ENCODE results near the gene TRAF2.

- TF ChIP-seq, protein P1, sequence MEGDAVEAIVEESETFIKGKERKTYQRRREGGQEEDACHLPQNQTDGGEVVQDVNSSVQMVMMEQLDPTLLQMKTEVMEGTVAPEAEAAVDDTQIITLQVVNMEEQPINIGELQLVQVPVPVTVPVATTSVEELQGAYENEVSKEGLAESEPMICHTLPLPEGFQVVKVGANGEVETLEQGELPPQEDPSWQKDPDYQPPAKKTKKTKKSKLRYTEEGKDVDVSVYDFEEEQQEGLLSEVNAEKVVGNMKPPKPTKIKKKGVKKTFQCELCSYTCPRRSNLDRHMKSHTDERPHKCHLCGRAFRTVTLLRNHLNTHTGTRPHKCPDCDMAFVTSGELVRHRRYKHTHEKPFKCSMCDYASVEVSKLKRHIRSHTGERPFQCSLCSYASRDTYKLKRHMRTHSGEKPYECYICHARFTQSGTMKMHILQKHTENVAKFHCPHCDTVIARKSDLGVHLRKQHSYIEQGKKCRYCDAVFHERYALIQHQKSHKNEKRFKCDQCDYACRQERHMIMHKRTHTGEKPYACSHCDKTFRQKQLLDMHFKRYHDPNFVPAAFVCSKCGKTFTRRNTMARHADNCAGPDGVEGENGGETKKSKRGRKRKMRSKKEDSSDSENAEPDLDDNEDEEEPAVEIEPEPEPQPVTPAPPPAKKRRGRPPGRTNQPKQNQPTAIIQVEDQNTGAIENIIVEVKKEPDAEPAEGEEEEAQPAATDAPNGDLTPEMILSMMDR (IDR thresholded peaks at IDR 0.05; ENCODE audit: low read length) = no peak
- no peak for TF ChIP-seq EZH2 (IDR thresholded peaks at IDR 0.05; ENCODE audit: borderline replicate concordance, low read length)
Observed at GRCh38 chr9:136963751-136964150, 77.4 kb downstream of the TRAF2 start.
